NCI-H1694 treated with DMSO at 0.1 percent for 48 hours (cell line): ENCODE measurements around the gene KATNAL1.
"Not testable (repeated sequence)": the region's sequence is repeated elsewhere in the genome, so short reads cannot be mapped to it uniquely, and the experiment has no call there.

ENCODE experiments used
- DNase-seq: peaks from one replicate; lab custom pipeline; 2025; lab: John Stamatoyannopoulos, UW

The KATNAL1 gene

DNA sequence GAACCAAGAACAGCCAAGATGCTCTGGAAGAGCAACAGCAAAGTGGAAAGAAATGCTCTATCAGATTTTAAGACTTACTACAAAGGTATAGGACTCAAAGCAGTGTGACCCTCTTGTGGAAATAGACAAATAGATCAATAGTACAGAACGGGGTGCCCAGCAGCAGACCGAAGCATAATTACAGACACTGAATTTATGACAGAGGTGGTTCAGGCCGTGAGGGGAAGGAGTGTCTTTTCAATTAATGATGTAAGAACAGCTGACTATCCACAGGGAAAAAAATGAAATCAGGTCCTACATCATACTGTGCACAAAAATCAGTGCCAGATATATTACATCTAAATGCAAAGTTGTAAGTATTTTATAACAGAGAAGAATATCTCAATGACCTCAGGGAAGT lies 95.6 kb downstream of the KATNAL1 start:
- DNase-seq = no peak

- DNase-seq = no peak
Measured at GRCh38 chr13:30204564-30204963, 102.8 kb downstream of the KATNAL1 start.

DNA sequence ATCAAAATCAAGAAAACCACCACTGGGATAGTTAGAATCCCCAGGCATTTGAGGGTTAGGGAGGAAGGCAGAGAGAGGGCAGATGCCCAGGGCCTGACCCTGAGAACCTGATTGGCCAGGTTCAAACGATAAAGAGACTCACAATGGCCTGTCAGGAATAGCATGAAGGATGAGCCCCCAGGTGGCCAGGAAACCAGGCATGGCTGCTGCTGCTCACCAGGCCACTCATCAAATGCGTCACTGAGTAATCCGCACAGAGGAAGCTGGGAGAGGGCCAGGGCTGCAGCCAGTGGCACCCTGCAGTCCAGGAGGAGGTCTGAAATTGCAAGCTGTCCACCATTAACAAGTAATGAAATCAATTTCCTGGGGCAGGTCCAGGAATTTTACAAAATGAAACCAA lies 111.3 kb downstream of the KATNAL1 start:
- no peak for DNase-seq

DNA sequence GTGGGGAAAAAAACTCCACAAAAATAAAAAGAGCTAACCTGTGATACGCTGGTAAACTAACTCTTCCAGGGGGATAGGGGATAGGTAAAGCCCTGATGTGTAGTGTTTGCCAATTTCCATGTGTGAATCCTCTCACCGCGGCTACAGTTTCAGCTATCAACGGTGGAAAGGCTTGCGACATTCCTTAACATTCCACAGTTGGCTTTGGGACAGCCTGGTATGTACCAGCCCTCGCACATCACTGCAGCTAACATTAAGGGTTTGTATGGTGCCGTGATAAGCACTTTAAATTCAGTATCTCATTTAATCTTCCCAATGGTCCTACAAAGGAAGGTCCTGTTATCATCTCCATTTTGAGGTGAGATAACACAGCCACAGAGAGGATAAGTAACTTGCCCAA lies 112.4 kb downstream of the KATNAL1 start:
- DNase-seq = no peak

GRCh38 chr13:30193279-30194234 lies 113.8 kb downstream of the KATNAL1 start:
- DNase-seq = no peak

DNA sequence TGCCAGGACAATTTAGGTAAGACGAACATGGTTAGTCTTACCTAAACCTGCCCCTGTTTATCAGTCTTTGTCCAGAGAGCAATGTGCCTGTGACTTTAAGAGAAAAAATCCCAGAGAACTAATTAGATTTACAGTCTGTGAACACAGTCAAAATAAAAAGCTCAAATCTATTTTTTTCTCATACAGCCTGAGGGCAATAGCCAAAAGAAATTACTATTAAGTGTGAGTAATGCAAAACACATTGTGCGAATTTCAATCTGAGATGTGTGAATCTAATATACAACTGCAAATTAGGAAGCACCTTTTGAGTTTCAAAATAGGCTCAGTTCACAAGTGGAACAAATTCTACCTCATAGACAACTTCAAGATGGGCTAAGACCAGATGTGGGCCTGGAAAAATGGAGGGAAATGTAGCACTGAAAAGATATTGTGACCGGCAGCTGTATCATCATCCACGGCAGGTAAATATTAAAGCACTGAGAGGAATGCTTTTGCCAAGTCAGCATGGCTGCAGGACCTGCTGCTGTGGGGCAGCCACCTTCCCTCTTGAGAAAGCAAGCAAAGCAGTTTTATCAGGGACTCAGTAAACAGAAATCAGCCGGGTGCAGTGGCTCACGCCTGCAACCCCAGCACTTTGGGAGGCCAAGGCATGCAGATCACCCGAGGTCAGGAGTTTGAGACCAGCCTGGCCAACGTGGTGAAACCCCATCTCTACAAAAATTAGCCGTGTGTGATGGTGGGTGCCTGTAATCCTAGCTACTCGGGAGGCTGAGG lies 114.8 kb downstream of the KATNAL1 start:
- DNase-seq = no peak

DNA sequence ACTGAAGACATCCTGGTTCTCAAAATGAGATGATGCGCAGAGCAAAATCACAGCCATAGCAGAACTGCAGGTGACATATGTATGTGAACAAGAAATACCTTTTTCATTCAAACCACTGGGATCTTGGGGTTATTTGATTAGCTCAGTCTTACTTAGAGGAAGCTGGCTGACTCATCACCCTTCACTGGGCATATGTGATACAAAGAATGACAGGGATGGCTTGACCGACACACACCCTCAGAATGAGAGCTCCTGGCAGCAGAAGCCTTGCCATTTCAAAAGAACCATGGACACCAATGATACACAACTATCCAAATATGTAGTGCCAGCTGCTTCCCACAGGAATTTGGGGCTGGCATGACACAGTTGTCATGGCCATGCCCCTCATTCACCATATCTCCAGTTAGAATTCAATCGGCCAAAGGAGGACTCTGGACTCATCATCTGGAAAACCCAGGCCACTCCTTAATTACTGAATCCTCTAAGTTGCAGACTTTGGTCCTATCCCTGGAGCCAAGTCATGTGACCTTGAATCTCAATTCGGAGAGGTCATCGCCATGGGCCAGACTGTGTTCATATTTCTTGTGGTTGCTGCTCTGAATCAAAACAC lies 115.8 kb downstream of the KATNAL1 start:
- no peak for DNase-seq

GRCh38 chr13:30186634-30187415 lies 120.5 kb downstream of the KATNAL1 start:
- DNase-seq = no peak

GRCh38 chr13:30181888-30182651 lies 125.3 kb downstream of the KATNAL1 start:
- no peak for DNase-seq

GRCh38 chr13:30179597-30180276 lies 127.6 kb downstream of the KATNAL1 start:
- DNase-seq = no peak

DNA sequence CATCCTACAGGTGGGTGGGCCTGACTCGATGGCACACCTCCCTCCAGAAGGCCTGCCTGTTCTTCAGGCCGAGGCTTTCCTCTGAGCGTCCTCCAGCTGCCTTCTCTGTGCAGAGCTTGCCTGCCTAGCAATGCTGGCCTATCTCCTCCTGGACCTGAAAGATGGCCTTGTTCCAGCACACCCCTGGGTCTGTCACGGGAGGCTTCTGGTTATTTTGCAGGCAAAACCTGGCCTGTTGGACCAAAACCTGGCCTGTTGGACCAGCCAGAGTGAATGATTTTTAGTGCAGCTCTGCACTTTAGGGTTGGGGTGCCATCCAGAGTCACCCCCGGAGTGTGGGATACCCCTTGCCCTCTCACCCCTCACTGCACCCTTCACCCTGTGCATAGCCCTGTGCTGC lies 128.4 kb downstream of the KATNAL1 start:
- no peak for DNase-seq

- DNase-seq = no peak
Measured at GRCh38 chr13:30175166-30175565, 132.2 kb downstream of the KATNAL1 start.

DNA sequence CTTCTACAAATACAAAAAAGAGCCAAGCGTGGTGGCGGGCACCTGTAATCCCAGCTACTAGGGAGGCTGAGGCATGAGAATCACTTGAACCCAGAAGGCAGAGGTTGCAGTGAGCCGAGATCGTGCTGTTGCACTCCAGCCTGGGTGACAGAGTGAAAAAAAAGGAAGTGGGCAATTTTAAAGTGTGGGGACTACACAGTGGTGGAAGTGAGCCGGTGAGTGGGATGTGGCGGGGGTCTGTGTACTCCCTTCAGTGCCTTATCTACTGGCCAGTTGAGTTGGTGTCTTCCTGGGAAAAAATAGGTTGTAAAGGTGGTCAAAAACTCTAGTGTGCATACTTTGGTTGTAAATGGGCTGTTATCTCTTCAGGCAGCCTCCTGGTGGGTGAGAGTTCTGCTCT lies 133.1 kb downstream of the KATNAL1 start:
- not testable (repeated sequence) for DNase-seq

DNA sequence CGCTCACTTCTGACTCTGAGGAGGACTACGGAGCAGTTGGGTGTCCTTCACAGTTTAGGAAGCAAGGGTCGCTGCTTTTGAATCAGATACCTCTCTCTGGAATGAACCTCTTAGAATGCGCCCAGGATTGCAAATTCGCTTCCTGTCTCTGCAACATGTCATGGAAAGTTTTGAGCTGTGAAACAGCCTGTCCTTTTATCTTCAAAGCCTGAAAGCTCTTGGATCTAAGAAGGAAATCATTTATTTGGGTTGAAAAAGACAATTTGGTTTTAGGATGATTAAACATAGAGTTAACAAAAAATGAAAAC lies 134.1 kb downstream of the KATNAL1 start:
- no peak for DNase-seq

GRCh38 chr13:30172593-30173302 lies 134.6 kb downstream of the KATNAL1 start:
- DNase-seq = no peak

GRCh38 chr13:30170569-30170968 lies 136.8 kb downstream of the KATNAL1 start:
- no peak for DNase-seq

- no peak for DNase-seq
Measured at GRCh38 chr13:30169442-30169841, 137.9 kb downstream of the KATNAL1 start.

- no peak for DNase-seq
Measured at GRCh38 chr13:30165796-30166195, 141.6 kb downstream of the KATNAL1 start.

- no peak for DNase-seq
Measured at GRCh38 chr13:30165071-30165470, 142.3 kb downstream of the KATNAL1 start.

- no peak for DNase-seq
Measured at GRCh38 chr13:30164146-30164545, 143.2 kb downstream of the KATNAL1 start.
